Choroid plexus epithelial cell (primary cell): ENCODE results near the gene MGME1.

Experiments
- DNase-seq: peaks from one replicate; pipeline ENCODE4 v3.0.0-alpha.2; 2010; ENCODE audit warnings: low read depth
- H3K4me3 ChIP-seq: 2 replicates; pipeline ENCODE4 v1.5.1; 2011; ENCODE audit warnings: low read depth, mild to moderate bottlenecking, control low read depth, low read length, moderate library complexity
- CTCF ChIP-seq: conservative IDR thresholded peaks from 2 replicates; pipeline ENCODE4 v1.5.1; 2011; ENCODE audit warnings: low read depth, mild to moderate bottlenecking, control low read depth, inconsistent platforms, low read length, moderate library complexity

Gene MGME1

GRCh38 chr20:18004384-18005031 is 35.7 kb downstream of the MGME1 start:
- no peak overlapping the region for H3K4me3 ChIP-seq
- peak; percentile 93 for DNase-seq
- no peak for TF ChIP-seq CTCF

DNA sequence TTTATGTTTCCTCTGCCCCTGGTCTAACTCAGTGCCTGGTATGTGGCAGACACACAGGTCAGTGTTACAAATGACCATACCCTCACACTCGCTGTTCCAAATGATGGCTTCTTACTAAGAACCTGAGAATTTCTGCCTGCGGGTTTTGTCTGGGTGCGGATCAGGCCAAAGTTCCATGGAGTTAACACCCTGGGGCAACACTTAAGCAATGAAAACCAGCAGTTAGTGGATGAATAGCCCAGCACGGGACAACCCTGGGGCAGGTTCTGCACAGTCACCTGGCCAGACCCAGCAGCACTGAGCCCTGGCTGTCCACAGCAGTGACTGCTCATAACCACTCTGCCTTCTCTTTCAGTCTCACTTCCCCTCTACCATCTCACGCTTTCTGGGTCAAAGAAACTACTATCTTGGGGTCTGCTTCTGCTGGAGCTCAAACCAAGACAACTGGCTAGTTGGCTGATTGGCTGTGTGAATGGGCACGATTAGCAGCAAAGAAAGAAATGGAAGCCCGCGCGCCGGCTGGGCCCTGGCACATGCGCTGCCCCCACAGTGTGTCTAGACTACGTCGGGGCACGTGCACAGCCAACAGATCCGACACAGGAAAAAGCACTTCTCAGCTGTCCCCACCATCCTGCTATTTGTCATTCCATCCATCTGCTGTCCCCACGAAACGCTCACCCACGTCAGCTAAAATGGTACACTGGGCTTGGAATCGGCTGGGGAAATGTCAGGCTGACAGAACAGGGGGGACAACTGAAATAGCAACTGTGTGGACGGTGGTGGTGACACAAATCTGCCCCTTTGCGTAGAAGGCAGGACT is 36.6 kb downstream of the MGME1 start:
- TF ChIP-seq CTCF, result no peak
- no peak for DNase-seq
- no peak overlapping the region for H3K4me3 ChIP-seq

DNA sequence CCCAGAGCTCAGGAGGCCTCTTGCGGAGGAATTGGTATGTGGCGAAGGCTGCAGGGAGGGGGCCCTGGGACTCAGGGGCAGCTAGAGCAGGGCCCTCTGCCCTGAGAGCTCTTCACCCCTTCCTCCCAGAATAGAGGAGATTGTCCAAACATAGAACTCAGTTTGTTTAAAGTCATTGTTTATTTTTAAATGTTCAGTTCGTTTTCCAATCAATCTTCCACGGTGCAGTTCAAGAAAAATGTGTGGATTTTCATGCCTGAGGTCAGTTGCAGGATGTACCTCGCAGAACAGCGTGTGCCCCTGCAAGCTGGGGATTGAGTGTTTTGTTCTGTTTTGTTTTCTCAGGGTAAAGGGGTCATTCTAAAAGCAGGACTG is 37.2 kb downstream of the MGME1 start:
- DNase-seq, result peak; percentile 65
- TF ChIP-seq CTCF, result no peak
- no peak overlapping the region for H3K4me3 ChIP-seq

GRCh38 chr20:18006684-18007083 is 37.9 kb downstream of the MGME1 start:
- no peak overlapping the region for H3K4me3 ChIP-seq
- DNase-seq, result no peak
- no peak for TF ChIP-seq CTCF

DNA sequence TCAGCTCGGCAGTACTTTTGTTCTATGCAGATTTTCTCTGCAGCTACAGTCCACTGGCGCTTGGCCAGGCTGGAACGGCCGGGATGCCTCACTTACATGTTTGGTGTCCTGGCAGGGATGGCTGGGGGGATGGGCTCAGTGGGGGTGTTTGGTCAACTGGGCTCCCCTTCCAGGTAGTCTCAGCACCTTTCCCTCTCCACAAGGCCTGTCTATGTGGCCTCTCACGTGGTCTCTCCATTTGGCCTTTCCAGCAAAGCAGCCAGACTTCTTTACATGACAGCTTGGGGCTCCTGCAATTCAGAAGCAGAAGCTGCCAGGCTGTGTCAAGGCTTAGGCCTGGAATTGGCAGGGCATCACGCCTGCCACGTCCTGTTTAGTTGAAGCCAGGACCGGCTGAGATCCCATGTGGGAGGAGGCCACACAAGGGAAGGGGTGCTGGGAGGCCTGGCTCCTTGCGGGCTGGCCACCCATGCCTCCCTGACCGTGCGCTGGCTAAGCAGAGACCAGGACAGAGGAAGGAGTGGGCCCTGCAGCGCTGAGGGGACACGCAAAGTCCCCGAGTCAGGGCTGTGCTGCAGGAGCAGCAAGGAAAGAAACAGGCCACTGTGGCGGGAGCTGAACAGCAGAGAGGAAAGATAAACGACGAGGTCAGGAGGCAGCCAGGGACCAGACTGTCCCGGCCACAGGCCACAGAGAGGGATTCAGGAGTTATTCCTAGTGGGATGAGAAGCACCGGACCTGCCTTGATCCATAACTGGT is 38.9 kb downstream of the MGME1 start:
- TF ChIP-seq CTCF, result no peak
- DNase-seq, result peak; percentile 31
- H3K4me3 ChIP-seq, result no peak overlapping the region

DNA sequence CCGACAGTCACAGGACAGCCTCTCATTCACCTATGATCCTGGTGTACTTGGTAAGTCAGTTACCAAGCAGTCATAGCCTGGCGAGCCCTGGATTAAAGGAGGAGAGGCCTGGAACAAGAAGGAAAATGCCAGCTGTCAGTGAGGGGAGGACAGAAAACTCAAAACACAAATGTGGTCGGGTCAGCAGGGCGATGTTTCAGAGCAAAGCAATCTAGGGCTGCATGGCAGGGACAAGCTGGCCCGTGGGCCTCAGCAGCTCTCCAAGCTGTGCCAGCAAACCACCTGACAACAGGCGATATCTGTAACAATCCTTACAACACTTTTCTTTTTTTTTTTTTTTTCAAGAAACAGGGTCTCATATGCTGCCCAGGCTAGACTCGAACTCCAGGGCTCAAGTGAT is 40.3 kb downstream of the MGME1 start:
- TF ChIP-seq CTCF, result no peak
- H3K4me3 ChIP-seq, result no peak overlapping the region
- DNase-seq, result no peak
